ENCODE measurements around the gene ART3.

The ART3 gene

DNA sequence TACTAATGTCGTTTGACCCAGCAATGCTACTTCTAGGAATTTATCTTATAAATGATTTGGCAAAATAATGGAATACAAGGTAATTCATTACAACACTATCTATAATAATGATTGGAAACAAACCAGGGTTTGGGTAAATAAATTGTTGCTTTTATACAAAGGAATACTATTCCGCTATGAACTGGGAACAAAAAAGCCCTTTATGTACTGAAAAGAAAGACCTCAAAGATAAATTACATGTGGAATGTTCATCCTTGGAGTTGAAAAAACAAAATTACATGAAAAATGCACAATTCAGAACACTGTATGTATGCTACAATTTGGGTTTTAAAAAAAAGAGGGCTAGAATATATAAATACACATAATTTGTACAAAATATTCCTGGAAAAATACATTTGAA, 78.8 kb downstream of the ART3 start:
- DNase-seq, result no peak

DNA sequence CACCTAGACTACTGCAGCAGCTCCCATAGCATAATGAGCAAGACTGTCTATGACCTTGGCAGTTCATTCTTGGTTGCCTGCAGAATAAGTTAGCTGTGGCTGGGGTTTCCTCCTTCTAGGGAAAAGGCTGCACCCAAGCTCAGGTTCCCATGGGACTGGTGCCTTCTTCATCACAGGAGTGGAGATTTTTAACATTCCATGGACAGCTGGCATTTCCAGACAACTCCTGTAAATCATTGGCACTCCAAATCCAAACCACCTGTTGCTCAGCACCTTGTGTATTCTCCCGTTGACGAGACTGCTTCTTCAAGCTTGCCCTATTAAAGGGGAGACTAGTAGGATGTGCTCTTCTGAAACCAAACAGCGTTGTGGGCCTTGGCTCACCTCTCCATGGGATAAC, 81.5 kb downstream of the ART3 start:
- no peak for DNase-seq

DNA sequence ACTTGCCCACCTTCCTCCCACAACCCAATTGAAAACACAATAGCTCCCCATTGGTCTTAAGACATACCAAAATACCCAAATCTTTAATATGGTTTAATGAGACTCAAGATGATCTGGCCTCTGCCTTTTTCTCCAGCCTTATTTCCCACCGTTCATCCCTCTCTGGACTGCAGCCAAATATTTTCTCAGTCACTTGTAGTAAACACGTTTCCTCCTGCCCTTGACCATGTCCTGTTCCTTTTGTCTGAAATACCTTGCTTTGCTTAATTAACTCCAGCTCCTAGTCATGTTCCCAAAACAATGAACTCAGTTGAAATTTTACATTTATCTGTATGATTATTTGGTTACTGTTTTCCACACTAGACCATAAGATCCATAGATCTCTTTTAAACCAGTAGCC, 82.1 kb downstream of the ART3 start:
- no peak for DNase-seq

DNA sequence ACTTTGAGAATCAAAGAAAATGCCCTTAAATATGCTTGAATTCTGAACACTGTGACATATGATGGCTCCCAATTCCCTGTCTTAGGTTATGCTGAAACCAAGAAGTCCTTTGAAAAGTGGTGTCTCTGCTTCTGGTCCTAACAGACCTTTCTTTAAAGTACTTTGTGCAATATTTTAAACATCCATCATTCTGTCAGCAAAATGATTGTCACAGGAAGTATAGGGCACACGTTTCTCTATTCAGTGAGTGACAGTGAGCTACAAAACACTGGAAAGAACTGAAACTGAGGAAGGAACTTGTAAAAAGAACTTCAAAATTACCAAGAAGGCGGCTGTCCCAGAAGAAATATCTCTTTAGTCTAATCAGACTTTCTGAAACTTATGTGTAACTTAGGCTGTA, 85.8 kb downstream of the ART3 start:
- no peak for DNase-seq
